ENCODE measurements around the gene GET4.
"Not testable (repeated sequence)": the region's sequence is repeated elsewhere in the genome, so short reads cannot be mapped to it uniquely, and the experiment has no call there.

GET4 gene

GRCh38 chr7:845091-845490 is 31.3 kb upstream of the GET4 start:
- H3K4me3 ChIP-seq (replicated peaks; ENCODE audit: low read depth, low read length): no peak overlapping the region
- TF ChIP-seq, protein P1, sequence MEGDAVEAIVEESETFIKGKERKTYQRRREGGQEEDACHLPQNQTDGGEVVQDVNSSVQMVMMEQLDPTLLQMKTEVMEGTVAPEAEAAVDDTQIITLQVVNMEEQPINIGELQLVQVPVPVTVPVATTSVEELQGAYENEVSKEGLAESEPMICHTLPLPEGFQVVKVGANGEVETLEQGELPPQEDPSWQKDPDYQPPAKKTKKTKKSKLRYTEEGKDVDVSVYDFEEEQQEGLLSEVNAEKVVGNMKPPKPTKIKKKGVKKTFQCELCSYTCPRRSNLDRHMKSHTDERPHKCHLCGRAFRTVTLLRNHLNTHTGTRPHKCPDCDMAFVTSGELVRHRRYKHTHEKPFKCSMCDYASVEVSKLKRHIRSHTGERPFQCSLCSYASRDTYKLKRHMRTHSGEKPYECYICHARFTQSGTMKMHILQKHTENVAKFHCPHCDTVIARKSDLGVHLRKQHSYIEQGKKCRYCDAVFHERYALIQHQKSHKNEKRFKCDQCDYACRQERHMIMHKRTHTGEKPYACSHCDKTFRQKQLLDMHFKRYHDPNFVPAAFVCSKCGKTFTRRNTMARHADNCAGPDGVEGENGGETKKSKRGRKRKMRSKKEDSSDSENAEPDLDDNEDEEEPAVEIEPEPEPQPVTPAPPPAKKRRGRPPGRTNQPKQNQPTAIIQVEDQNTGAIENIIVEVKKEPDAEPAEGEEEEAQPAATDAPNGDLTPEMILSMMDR (IDR thresholded peaks at IDR 0.05; ENCODE audit: low read length, missing control alignments): no peak
- DNase-seq (ENCODE audit: low read depth): no peak

DNA sequence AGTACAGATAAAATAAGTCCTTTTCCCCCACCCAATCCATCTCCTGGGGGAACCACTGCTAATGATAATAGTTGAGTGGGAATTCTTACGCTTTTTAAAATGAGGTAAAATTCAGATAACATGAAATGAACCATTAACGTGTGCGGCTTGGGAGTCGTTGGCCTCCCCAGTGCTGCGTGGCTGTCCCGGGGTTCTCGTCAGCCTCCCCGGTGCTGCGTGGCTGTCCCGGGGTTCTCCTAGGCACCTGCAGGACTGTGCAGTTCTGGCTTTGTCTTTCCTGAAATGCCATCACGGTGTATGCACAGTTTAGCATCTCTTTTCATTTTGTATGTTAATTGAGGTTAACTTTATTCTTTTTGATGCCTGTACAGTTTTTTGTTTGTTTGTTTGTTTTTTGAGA is 30.6 kb upstream of the GET4 start:
- no peak overlapping the region for H3K4me3 ChIP-seq (replicated peaks; ENCODE audit: low read depth, low read length)
- TF ChIP-seq, protein P1 (IDR thresholded peaks at IDR 0.05; ENCODE audit: low read length, missing control alignments): no peak
- DNase-seq (ENCODE audit: low read depth): no peak

DNA sequence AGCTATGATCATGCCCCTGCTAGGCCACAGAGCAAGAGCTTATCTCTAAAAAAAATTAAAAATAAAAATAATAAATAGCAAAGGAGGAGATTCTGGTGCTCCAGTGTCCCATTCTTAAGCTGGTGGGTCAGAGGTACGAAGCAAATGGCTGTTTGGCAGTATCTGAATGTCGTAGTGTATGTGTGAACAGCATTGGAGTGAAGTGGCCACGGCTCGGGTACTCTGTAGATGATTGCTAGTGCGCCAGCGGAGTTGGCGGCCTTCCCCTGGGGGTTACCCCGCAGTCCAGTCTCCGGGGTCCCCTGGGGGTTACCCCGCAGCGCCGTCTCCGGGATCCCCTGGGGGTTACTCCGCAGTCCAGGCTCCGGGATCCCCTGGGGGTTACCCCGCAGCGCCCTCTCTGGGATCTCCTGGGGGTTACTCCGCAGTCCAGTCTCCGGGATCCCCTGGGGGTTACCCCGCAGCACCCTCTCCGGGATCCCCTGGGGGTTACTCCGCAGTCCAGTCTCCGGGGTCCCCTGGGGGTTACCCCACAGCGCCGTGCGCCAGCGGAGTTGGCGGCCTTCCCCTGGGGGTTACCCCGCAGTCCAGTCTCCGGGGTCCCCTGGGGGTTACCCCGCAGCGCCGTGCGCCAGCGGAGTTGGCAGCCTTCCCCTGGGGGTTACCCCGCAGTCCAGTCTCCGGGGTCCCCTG is 29.2 kb upstream of the GET4 start:
- not testable (repeated sequence) for DNase-seq (ENCODE audit: low read depth); H3K4me3 ChIP-seq (replicated peaks; ENCODE audit: low read depth, low read length)

DNA sequence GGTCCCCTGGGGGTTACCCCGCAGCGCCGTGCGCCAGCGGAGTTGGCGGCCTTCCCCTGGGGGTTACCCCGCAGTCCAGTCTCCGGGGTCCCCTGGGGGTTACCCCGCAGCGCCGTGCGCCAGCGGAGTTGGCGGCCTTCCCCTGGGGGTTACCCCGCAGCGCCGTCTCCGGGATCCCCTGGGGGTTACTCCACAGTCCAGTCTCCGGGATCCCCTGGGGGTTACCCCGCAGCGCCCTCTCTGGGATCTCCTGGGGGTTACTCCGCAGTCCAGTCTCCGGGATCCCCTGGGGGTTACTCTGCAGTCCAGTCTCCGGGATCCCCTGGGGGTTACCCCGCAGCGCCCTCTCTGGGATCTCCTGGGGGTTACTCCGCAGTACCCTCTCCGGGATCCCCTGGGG is 28.6 kb upstream of the GET4 start:
- DNase-seq (ENCODE audit: low read depth); H3K4me3 ChIP-seq (replicated peaks; ENCODE audit: low read depth, low read length): not testable (repeated sequence)

GRCh38 chr7:849145-849544 is 27.2 kb upstream of the GET4 start:
- TF ChIP-seq, protein P1 (IDR thresholded peaks at IDR 0.05; ENCODE audit: low read length, missing control alignments): no peak
- DNase-seq (ENCODE audit: low read depth): no peak
- H3K4me3 ChIP-seq (replicated peaks; ENCODE audit: low read depth, low read length): no peak overlapping the region

DNA sequence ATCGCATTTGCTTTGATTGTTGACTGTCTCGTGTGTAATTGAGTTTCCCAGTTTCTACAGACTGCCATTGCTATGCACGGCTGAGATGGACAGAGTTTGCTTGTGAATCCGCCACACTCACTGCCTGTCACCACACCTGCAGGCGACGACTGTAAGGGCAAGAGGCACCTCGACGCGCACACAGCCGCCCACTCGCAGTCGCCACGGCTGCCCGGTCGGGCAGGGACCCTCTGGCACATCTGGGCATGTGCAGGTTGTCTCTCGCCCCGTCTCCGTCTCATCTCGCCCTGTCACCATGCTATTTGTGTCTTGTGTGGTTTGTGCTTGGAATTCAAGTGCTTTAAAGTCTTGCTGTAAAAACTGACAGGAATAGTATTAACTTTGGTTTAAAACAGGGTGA is 26.6 kb upstream of the GET4 start:
- TF ChIP-seq, protein P1 (IDR thresholded peaks at IDR 0.05; ENCODE audit: low read length, missing control alignments): no peak
- no peak overlapping the region for H3K4me3 ChIP-seq (replicated peaks; ENCODE audit: low read depth, low read length)
- DNase-seq (ENCODE audit: low read depth): no peak

DNA sequence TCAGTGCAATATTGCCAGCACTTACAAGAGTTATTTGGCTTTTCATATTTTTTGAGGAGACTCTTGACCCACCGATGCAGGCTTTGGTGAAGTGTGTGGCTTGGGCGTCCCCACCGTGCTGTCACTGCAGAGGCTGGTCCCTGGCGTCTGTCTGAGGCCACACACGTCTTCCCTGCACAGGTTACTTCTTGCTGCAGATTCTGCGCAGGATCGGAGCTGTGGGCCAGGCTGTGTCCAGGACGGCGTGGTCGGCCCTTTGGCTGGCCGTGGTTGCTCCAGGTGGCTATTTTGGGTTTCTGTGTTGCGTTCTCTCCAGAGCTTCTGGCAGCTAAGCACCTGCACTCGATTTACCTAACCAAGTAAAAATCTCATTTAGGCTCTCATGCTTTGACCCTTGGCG is 25.1 kb upstream of the GET4 start:
- TF ChIP-seq, protein P1 (IDR thresholded peaks at IDR 0.05; ENCODE audit: low read length, missing control alignments): no peak
- H3K4me3 ChIP-seq (replicated peaks; ENCODE audit: low read depth, low read length): no peak overlapping the region
- no peak for DNase-seq (ENCODE audit: low read depth)

GRCh38 chr7:853366-854117 is 22.8 kb upstream of the GET4 start:
- TF ChIP-seq, protein P1 (IDR thresholded peaks at IDR 0.05; ENCODE audit: low read length, missing control alignments): no peak
- no peak for DNase-seq (ENCODE audit: low read depth)
- no peak overlapping the region for H3K4me3 ChIP-seq (replicated peaks; ENCODE audit: low read depth, low read length)

Measured in fibroblast of pulmonary artery (primary cell).